Osteocyte (in vitro differentiated cells): Measurements from ENCODE around the gene SLC2A9. TPM values are rescaled to one million over a fixed set of nuclear protein-coding genes. Genes with fewer than 3 reads are reported as not detected.

Experiments used
- DNase-seq: peaks from one replicate; pipeline ENCODE4 v3.0.0; 2021; ENCODE audit warnings: mixed read lengths; ENCODE audit not compliant: unreplicated experiment; ENCODE audit errors: extremely low spot score
- H3K27ac Mint-ChIP-seq: one replicate; pipeline ENCODE4 v1.8.0; 2021; ENCODE audit warnings: mild to moderate bottlenecking, mixed read lengths; ENCODE audit not compliant: unreplicated experiment
- H3K27me3 Mint-ChIP-seq: one replicate; pipeline ENCODE4 v1.8.0; 2021; ENCODE audit warnings: mixed read lengths; ENCODE audit not compliant: unreplicated experiment
- H3K36me3 Mint-ChIP-seq: one replicate; pipeline ENCODE4 v1.8.0; 2021; ENCODE audit warnings: mixed read lengths; ENCODE audit not compliant: unreplicated experiment
- H3K4me1 Mint-ChIP-seq: one replicate; pipeline ENCODE4 v1.8.0; 2021; ENCODE audit warnings: mixed read lengths; ENCODE audit not compliant: unreplicated experiment
- H3K4me3 Mint-ChIP-seq: one replicate; pipeline ENCODE4 v1.8.0; 2021; ENCODE audit warnings: mild to moderate bottlenecking, moderate library complexity, mixed read lengths; ENCODE audit not compliant: unreplicated experiment
- H3K9me3 Mint-ChIP-seq: one replicate; pipeline ENCODE4 v1.8.0; 2021; ENCODE audit warnings: mixed read lengths; ENCODE audit not compliant: unreplicated experiment
- CTCF ChIP-seq: fragments of 200-600 bp; sonication (generic); IDR thresholded peaks from 2 replicates; pipeline ENCODE4 v1.5.0; 2021; ENCODE audit warnings: antibody characterized with exemption, mild to moderate bottlenecking, moderate library complexity
- total RNA-seq: library from RNA; stranded (reverse); gene quantifications from 2 replicates; pipeline ENCODE4 v1.2.1, GENCODE V29; 2021

SLC2A9 gene
- total RNA-seq, 1 donor from 2014 or later = 0.43 TPM

DNA sequence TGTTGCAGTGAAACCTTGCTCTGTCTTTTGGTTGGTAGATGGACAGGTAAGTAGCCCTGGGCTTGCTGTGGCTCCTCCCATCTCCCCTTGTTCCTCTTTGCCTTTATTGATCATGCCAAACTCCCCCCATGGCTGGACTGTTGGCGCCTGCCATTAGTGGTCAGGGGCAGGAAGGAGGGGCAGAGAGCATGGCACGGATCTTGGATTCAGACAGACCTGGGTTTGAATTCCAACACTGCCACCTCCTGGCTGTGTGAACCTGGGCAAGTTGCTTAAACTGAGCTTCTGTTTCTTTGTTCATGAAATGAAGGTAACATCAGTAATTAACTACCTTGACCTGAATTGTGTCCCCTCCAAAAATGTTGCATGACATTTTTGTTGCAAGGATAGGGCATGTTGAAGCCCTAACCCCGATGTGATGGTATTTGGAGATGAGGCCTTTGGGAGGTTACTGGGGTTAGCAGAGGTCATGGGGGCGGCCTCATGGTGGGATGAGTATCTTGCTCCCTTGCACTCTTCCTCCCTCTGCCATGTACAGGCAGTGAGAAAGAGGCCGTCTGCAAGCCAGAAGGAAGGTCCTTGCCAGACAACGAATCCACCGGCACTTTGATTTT is 6.0 kb downstream of the SLC2A9 start:
- no peaks in the 10 kb centered on the region for H3K4me1 Mint-ChIP-seq
- no peak overlapping the region for H3K27ac Mint-ChIP-seq
- H3K36me3 Mint-ChIP-seq = no peaks in the 10 kb centered on the region
- DNase-seq = no peak
- H3K9me3 Mint-ChIP-seq = no peaks in the 10 kb centered on the region
- no peak overlapping the region for H3K4me3 Mint-ChIP-seq
- TF ChIP-seq CTCF = peak; percentile 53
- H3K27me3 Mint-ChIP-seq = peaks cover 12% of the 10 kb centered on the region

DNA sequence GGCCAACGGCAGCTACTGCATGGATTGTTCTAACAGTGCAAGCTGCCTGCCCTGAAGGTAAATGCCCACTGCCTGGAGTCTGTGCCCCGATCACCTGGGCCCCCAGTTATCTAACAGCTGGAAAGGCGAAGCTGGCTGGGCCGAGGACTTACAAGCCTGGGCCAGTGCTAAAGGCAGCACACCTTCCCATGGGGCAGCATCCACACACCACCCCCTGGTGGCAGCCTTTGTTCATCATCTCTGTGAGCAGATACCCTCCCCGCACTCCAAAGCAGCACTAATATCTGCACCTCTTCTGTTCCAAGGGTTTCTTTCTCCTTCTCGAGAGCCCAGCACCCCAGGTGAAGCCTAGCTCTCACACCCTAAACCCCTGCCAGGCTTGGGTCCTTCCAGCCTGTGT is 7.6 kb downstream of the SLC2A9 start:
- H3K27me3 Mint-ChIP-seq = peaks cover 12% of the 10 kb centered on the region
- no peak for DNase-seq
- no peaks in the 10 kb centered on the region for H3K4me1 Mint-ChIP-seq
- H3K4me3 Mint-ChIP-seq = no peak overlapping the region
- no peak overlapping the region for H3K27ac Mint-ChIP-seq
- peak; percentile 40 for TF ChIP-seq CTCF
- no peaks in the 10 kb centered on the region for H3K36me3 Mint-ChIP-seq
- no peaks in the 10 kb centered on the region for H3K9me3 Mint-ChIP-seq

DNA sequence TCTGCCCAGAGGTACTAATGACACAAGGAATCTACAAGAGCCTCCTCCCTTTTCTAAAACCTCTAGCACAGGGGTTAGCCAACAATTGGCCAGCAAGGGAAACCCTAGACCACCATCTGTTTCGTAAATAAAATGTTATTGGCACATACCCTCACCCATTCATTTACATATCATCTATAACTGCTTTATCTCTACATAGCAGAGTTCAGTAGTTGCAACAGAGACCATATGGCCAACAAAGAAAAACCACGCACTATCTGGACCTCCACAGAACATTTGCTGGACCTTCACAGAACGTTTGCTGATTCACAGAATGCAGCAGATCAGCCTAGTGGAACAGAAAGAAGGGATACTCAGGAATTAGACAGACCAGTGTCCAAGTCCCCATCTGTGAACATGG is 9.4 kb downstream of the SLC2A9 start:
- no peak for DNase-seq
- Mint-ChIP-seq H3K4me1 (peaks cover 10% of the 10 kb centered on the region), H3K27ac (no peak overlapping the region), H3K9me3 (no peaks in the 10 kb centered on the region), H3K36me3 (no peaks in the 10 kb centered on the region), H3K27me3 (peaks cover 12% of the 10 kb centered on the region), H3K4me3 (no peak overlapping the region)
- no peak for TF ChIP-seq CTCF

DNA sequence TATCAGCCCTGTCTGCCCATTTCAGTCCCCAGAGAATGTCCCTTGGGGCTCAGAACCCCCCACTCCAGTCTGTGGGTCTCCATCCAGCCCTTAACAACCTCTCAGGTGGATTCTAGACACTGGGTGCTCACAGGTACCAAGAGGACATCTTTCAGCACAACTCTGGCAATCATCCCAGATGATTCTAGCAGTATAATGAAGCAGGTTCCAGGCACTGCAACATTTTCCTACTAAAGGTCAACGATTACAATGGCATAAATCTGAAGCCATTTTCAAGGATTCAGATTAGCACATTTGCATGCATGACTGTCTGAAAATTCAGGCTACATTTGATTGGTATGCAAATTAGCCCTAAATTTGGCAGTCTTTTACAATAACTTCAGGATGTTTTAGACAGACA is 10.0 kb downstream of the SLC2A9 start:
- H3K36me3 Mint-ChIP-seq = no peaks in the 10 kb centered on the region
- H3K27ac Mint-ChIP-seq = no peak overlapping the region
- TF ChIP-seq CTCF = no peak
- H3K4me3 Mint-ChIP-seq = no peak overlapping the region
- H3K4me1 Mint-ChIP-seq = peaks cover 16% of the 10 kb centered on the region
- no peak for DNase-seq
- no peaks in the 10 kb centered on the region for H3K9me3 Mint-ChIP-seq
- H3K27me3 Mint-ChIP-seq = peaks cover 12% of the 10 kb centered on the region

DNA sequence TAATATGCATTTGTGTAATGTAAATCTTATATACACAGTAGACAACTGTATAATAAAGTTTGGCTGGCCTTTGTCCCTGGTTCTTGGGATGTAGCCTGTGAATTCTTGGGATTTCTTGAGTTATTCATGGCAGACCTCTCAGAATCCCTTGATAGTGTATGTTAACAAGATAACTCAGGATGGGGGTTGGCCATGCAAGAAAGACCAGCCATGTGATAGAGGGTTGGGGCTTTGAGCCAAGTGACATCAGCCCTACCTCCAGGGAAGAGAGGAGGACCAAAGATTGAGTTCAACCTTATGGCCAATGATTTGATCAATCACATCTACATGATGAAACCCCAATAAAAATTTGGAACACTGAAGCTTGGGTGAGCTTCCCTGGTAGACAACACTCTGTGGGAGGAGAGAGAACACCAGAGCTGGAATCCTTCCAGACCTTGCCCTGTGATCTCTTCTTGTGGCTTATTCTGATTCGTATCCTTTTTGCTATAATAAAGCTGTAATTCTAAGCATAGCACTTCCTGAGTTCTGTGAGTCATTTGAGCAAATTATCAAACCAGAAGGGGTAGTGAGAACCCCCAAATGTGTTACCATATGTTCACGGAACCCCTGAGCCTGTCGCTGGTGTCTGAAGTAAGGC is 11.3 kb downstream of the SLC2A9 start:
- Mint-ChIP-seq H3K4me1 (peaks cover 22% of the 10 kb centered on the region), H3K36me3 (no peaks in the 10 kb centered on the region), H3K4me3 (no peak overlapping the region), H3K9me3 (no peaks in the 10 kb centered on the region), H3K27ac (no peak overlapping the region), H3K27me3 (peaks cover 12% of the 10 kb centered on the region)
- no peak for TF ChIP-seq CTCF
- no peak for DNase-seq
